AG04449 (cell line): ENCODE data around the gene SEMA4B.
A peak's percentile ranks its signal among the peaks of the same experiment; 100 is the strongest.

Source experiments
- CTCF ChIA-PET: fragments of 350-600 bp; formaldehyde crosslinking; extraction: SDS; loops from one replicate; lab custom pipeline; 2021; ENCODE audit warnings: antibody characterized with exemption; lab: Yijun Ruan, JAX
- POLR2A ChIA-PET: fragments of 400-600, 350-600 bp; formaldehyde crosslinking; extraction: SDS; loops from one replicate; lab custom pipeline; 2020; ENCODE audit warnings: antibody characterized with exemption, inconsistent platforms; lab: Yijun Ruan, JAX
- DNase-seq: peaks from one replicate; pipeline ENCODE4 v3.0.0-alpha.2; 2010; ENCODE audit warnings: low read depth, low spot score
- H3K4me3 ChIP-seq: 2 replicates; pipeline ENCODE4 v1.5.1; 2011; ENCODE audit warnings: low read depth, mild to moderate bottlenecking, control low read depth, low read length
- TF ChIP-seq, protein P1 (sequence below): IDR thresholded peaks from one replicate; pipeline ENCODE4 v1.5.1; 2011; ENCODE audit warnings: mild to moderate bottlenecking, moderate library complexity, low read length, control low read depth, inconsistent platforms; ENCODE audit not compliant: insufficient read depth; ENCODE audit errors: missing control alignments

SEMA4B gene, protein sequence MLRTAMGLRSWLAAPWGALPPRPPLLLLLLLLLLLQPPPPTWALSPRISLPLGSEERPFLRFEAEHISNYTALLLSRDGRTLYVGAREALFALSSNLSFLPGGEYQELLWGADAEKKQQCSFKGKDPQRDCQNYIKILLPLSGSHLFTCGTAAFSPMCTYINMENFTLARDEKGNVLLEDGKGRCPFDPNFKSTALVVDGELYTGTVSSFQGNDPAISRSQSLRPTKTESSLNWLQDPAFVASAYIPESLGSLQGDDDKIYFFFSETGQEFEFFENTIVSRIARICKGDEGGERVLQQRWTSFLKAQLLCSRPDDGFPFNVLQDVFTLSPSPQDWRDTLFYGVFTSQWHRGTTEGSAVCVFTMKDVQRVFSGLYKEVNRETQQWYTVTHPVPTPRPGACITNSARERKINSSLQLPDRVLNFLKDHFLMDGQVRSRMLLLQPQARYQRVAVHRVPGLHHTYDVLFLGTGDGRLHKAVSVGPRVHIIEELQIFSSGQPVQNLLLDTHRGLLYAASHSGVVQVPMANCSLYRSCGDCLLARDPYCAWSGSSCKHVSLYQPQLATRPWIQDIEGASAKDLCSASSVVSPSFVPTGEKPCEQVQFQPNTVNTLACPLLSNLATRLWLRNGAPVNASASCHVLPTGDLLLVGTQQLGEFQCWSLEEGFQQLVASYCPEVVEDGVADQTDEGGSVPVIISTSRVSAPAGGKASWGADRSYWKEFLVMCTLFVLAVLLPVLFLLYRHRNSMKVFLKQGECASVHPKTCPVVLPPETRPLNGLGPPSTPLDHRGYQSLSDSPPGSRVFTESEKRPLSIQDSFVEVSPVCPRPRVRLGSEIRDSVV

DNA sequence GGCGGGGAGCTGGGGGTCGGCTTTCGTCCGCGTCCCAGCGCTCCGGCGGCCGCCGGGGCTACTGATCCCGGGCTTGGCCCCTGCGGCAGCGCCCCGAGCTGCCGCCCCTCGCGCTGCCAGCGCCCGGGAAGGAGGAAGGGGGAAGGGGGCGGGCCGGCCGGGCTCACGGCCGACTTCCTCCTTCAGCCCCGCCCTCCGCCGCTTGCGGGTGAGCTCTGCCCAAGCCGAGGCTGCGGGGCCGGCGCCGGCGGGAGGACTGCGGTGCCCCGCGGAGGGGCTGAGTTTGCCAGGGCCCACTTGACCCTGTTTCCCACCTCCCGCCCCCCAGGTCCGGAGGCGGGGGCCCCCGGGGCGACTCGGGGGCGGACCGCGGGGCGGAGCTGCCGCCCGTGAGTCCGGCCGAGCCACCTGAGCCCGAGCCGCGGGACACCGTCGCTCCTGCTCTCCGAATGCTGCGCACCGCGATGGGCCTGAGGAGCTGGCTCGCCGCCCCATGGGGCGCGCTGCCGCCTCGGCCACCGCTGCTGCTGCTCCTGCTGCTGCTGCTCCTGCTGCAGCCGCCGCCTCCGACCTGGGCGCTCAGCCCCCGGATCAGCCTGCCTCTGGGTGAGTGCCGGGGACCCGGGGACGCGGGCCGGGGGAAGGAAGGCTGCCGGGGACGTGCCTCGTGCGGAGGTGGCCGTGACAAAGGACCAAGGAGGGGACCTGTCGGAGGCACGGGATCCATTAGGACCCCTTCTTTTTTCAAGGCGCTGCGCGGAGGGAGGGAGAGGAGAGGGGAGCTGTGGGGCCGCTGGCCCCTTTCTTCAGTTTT, at the start of gene SEMA4B:
Gene SEMA4B, plus strand, starts transcription at position 201 of the 814 bp plus-strand sequence. Its CDS starts 249 bp downstream, at position 450.
- POLR2A ChIA-PET: interaction anchor here (0.7 to 1.4 kb wide), 4 partner anchors 20 to 313 kb away, joined by 3 to 5 read pairs (median 4); partner anchors contain the start of genes CIB1 and GDPGP1
- TF ChIP-seq, protein P1, sequence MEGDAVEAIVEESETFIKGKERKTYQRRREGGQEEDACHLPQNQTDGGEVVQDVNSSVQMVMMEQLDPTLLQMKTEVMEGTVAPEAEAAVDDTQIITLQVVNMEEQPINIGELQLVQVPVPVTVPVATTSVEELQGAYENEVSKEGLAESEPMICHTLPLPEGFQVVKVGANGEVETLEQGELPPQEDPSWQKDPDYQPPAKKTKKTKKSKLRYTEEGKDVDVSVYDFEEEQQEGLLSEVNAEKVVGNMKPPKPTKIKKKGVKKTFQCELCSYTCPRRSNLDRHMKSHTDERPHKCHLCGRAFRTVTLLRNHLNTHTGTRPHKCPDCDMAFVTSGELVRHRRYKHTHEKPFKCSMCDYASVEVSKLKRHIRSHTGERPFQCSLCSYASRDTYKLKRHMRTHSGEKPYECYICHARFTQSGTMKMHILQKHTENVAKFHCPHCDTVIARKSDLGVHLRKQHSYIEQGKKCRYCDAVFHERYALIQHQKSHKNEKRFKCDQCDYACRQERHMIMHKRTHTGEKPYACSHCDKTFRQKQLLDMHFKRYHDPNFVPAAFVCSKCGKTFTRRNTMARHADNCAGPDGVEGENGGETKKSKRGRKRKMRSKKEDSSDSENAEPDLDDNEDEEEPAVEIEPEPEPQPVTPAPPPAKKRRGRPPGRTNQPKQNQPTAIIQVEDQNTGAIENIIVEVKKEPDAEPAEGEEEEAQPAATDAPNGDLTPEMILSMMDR: no peak
- CTCF ChIA-PET: interaction anchor here (0.8 to 4.4 kb wide), 12 partner anchors 9 to 92 kb away, joined by 3 to 26 read pairs (median 3); no protein-coding TSS in a partner anchor
- no peak for DNase-seq
- peak within 1 kb of the TSS; percentile 71 for H3K4me3 ChIP-seq

DNA sequence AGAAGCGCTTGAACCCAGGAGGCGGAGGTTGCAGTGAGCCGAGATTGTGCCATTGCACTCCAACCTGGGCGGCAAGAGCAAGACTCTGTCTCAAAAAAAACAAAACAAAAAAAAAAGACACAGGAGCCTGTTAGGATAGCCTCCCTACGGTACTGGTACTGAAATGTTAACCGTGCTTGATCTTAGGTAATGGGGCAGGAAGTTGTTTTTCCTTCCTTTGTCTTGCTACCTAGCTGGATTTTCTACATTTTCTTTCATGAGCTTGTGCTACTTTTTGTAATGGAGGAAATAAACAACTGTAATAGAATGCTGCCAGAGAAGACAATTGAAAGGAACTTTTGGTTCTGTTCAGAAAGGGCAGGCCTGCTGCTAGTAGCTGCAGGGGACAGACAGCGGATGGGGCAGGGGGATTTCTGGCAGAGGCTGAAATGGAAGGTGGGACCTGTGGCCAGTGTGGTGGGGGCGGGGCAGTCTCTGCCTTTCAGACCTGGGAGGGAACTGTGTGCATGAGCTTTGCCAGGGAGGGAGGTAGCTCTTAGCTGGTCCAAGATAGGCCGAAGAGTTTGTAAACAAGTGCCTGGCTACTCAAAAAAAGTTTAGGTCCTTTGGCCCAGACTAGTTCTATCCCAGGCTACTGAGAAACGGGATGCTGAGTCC, 49.0 kb upstream of the SEMA4B start:
- CTCF ChIA-PET: interaction anchor here (1.0 to 4.4 kb wide), 4 partner anchors 9 to 70 kb away, joined by 3 to 36 read pairs (median 6); no protein-coding TSS in a partner anchor
- no peak overlapping the region for H3K4me3 ChIP-seq
- POLR2A ChIA-PET: no interaction called here
- TF ChIP-seq, protein P1: no peak
- DNase-seq: no peak

DNA sequence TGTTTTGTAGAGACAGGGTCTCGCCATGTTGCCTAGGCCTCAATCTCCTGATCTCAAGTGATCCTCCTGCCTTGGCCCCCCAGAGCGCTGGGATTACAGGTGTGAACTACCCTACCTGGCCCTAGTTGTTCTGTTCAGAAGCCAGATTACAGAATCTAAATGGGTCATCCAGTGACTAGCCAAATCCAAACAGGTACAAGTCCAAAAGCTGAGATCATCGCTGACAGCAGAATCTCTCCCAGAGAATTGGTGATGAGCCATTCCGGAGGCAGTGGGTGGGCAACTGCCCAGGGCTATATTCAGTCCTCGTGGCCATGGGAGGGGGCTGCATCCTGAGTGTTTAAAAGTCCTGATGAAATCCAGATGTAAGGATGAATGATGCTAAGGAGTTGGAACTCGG, 47.5 kb upstream of the SEMA4B start:
- ChIA-PET CTCF (interaction anchor here (0.9 to 4.4 kb wide), 3 partner anchors 10 to 149 kb away, joined by 3 to 36 read pairs (median 3); no protein-coding TSS in a partner anchor), POLR2A (no interaction called here)
- H3K4me3 ChIP-seq: no peak overlapping the region
- TF ChIP-seq, protein P1: no peak
- no peak for DNase-seq

DNA sequence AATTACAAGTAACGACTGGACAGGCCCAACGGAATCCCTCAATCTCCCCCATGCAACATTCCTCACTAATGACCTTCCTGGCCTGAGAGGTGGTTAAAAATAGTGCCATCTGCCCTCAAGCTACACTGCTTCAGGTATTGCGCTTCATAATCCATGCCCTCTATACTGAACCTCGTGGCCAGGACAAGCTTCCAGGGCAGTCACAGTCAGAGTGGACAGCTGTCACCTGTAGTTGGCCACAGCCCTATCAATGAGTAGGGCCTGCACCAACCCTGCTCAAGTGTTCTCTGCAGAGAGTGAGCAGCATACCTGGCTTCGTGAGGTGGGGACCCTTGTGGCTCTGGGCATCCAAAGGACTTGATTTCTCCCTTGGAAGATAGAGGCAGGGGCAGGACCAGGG, 46.9 kb upstream of the SEMA4B start:
- TF ChIP-seq, protein P1: no peak
- H3K4me3 ChIP-seq: no peak overlapping the region
- no peak for DNase-seq
- CTCF ChIA-PET: interaction anchor here (0.9 to 4.4 kb wide), 3 partner anchors 11 to 150 kb away, joined by 3 to 36 read pairs (median 3); no protein-coding TSS in a partner anchor
- POLR2A ChIA-PET: no interaction called here

DNA sequence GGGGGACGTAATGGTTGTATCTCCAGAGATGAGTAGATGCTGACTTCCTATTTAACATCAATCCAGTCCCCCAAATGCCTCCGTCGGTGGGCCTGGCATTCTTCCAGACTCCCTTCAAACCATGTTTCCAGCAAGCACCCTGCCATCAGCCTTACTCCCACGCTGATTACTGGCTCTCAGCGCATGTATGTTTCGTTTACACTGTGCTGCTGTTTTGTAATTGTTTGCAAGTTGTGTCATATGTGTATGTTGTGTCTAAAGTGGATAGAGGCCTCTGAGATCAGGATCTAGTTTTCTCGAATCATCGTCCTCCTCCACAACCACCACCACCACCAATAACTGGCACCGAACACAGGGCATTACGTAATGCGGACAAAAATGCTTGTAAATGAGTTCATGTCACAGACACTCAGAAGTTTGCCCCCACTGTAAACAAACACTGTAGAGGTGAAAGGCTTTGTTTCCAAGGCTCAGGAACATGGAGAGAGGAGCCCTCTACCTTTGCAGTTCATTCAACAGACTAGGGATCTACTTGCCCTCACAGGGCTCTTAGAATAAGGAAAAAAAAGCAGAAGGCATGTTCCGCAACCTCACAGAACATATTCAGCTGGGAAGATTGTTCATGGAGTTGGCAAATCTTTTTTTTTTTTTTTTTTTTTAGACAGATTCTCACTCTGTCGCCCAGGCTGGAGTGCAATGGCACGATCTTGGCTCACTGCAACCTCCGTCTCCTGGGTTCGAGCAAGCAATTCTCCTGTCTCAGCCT, 46.1 kb upstream of the SEMA4B start:
- DNase-seq: no peak
- no peak overlapping the region for H3K4me3 ChIP-seq
- ChIA-PET CTCF (interaction anchor here (0.9 to 4.4 kb wide), 3 partner anchors 11 to 67 kb away, joined by 3 to 36 read pairs (median 4); no protein-coding TSS in a partner anchor), POLR2A (no interaction called here)
- TF ChIP-seq, protein P1: no peak
